B cell (primary cell): ENCODE results near the gene CMTM1. TPM values are rescaled to one million over a fixed set of nuclear protein-coding genes. Genes with fewer than 3 reads are reported as not detected.

Experiments used
- ATAC-seq: fragments of 200-7000 bp; cut with Tn5 transposase; one replicate; pipeline ENCODE4 v1.10.0; 2021; ENCODE audit warnings: low read depth, mild to moderate bottlenecking, moderate number of reproducible peaks, moderate library complexity
- CTCF ChIA-PET: fragments of 350-600 bp; sonication (Branson Sonifier 250); formaldehyde crosslinking; loops from one replicate; lab custom pipeline; 2021; ENCODE audit warnings: antibody characterized with exemption, inconsistent platforms; lab: Charles Lee
- POLR2A ChIA-PET: fragments of 350-600 bp; sonication (Branson Sonifier 250); formaldehyde crosslinking; loops from one replicate; lab custom pipeline; 2021; ENCODE audit warnings: antibody characterized with exemption; lab: Charles Lee
- DNase-seq: peaks from one replicate; pipeline ENCODE4 v3.0.0; 2013
- H2AFZ ChIP-seq: 2 replicates; pipeline ENCODE4 v1.6.1; 2012; ENCODE audit warnings: mild to moderate bottlenecking, low read depth, low read length; ENCODE audit not compliant: insufficient read depth, poor library complexity, severe bottlenecking
- H3K27ac ChIP-seq, 2 donors: 1 replicate in 1 of 2; 2 replicates in 1 of 2; pipeline ENCODE4 v1.5.1; 2012 to 2013; ENCODE audit warnings: low read length in 2 of 2, mild to moderate bottlenecking in 2 of 2, moderate library complexity in 1 of 2
- H3K27me3 ChIP-seq, 4 experiments: fragments of 200-600 bp in 1 of 4; sonication (generic) in 1 of 4; replicated peaks in 1 of 4; 1 replicate in 2 of 4; 2 replicates in 2 of 4; pipeline versions ENCODE4 v1.6.1 to v1.7.0; 2013 to 2016; ENCODE audit warnings: low read length in 3 of 4, mild to moderate bottlenecking in 2 of 4, mixed read lengths in 1 of 4, moderate library complexity in 1 of 4; ENCODE audit not compliant: insufficient read depth in 4 of 4, control insufficient read depth in 3 of 4; ENCODE audit errors: control extremely low read depth in 1 of 4
- H3K36me3 ChIP-seq, 2 experiments: replicated peaks in 1 of 2; 1 replicate in 1 of 2; 2 replicates in 1 of 2; pipeline versions ENCODE4 v1.6.1 to v1.7.1; 2013; ENCODE audit warnings: low read length in 1 of 2; ENCODE audit not compliant: insufficient read depth in 2 of 2, control insufficient read depth in 1 of 2; ENCODE audit errors: control extremely low read depth in 1 of 2, extremely low read depth in 1 of 2
- H3K4me1 ChIP-seq, 2 donors: fragments of 200-600 bp in 1 of 2; sonication (generic) in 1 of 2; 1 replicate in 1 of 2; 2 replicates in 1 of 2; pipeline versions ENCODE4 v1.5.1 to v1.6.1; 2013 to 2017; ENCODE audit warnings: low read length in 2 of 2; ENCODE audit not compliant: control insufficient read depth in 2 of 2, insufficient read depth in 2 of 2
- H3K4me2 ChIP-seq: replicated peaks from 2 replicates; pipeline ENCODE3; 2012; ENCODE audit warnings: mild to moderate bottlenecking, low read depth, low read length; ENCODE audit not compliant: poor library complexity, severe bottlenecking
- H3K4me3 ChIP-seq, 5 experiments: fragments of 200-600 bp in 1 of 5; sonication (generic) in 1 of 5; 1 replicate in 3 of 5; 2 replicates in 2 of 5; pipeline versions ENCODE4 v1.5.1 to v1.7.0; 2011 to 2016; ENCODE audit warnings: low read length in 4 of 5, mild to moderate bottlenecking in 4 of 5, low read depth in 2 of 5, control low read depth in 1 of 5, moderate library complexity in 1 of 5; ENCODE audit not compliant: insufficient read depth in 1 of 5; ENCODE audit errors: control extremely low read depth in 1 of 5, extremely low read depth in 1 of 5
- H3K79me2 ChIP-seq: fragments of 200-600 bp; sonication (generic); one replicate; pipeline ENCODE4 v1.6.0; 2016; ENCODE audit warnings: low read length; ENCODE audit not compliant: control insufficient read depth, insufficient read depth
- H3K9ac ChIP-seq: fragments of 200-600 bp; sonication (generic); 2 replicates; pipeline ENCODE4 v1.6.1; 2017; ENCODE audit warnings: mild to moderate bottlenecking, low read length, moderate library complexity
- H3K9me3 ChIP-seq, 3 donors: one replicate each; pipeline versions ENCODE4 v1.6.1 to v1.7.1; 2013; ENCODE audit warnings: low read length in 2 of 3; ENCODE audit not compliant: control insufficient read depth in 2 of 3, insufficient read depth in 1 of 3; ENCODE audit errors: control extremely low read depth in 1 of 3
- H4K20me1 ChIP-seq: 2 replicates; pipeline ENCODE4 v1.6.0; 2012; ENCODE audit warnings: mild to moderate bottlenecking, low read length; ENCODE audit not compliant: insufficient read depth, control insufficient read depth, poor library complexity, severe bottlenecking
- H3K27ac Mint-ChIP-seq: one replicate; pipeline ENCODE4 v1.8.0; 2021; ENCODE audit warnings: mixed read lengths
- H3K27me3 Mint-ChIP-seq: one replicate; pipeline ENCODE4 v1.8.0; 2021; ENCODE audit warnings: mixed read lengths
- H3K4me1 Mint-ChIP-seq: one replicate; pipeline ENCODE4 v1.8.0; 2021; ENCODE audit warnings: mixed read lengths
- H3K4me3 Mint-ChIP-seq: one replicate; pipeline ENCODE4 v1.8.0; 2021; ENCODE audit warnings: mixed read lengths
- H3K9me3 Mint-ChIP-seq: one replicate; pipeline ENCODE4 v1.8.0; 2022; ENCODE audit warnings: mixed read lengths; ENCODE audit not compliant: insufficient read depth
- CTCF ChIP-seq: fragments of 200-600 bp; IDR thresholded peaks from one replicate; pipeline ENCODE4 v1.8.0; 2022; ENCODE audit warnings: antibody characterized with exemption, mild to moderate bottlenecking
- EZH2 ChIP-seq: IDR thresholded peaks from 2 replicates; pipeline ENCODE4 v1.6.1; 2012; ENCODE audit warnings: borderline replicate concordance, low read depth, mild to moderate bottlenecking, moderate library complexity, low read length; ENCODE audit not compliant: insufficient read depth, poor library complexity, severe bottlenecking
- WGBS: methylation state at CpG from one replicate; pipeline ENCODE4 v1.1.5; 2013; ENCODE audit warnings: missing lambda C conversion rate; ENCODE audit not compliant: insufficient coverage; 5-methylcytosine and 5-hydroxymethylcytosine counted together
- intact Hi-C: fragments of 100-400 bp; cut with micrococcal nuclease; formaldehyde crosslinking; loops from one replicate; pipeline ENCODE4 v1.10.0; 2022
- polyA plus RNA-seq: library from polyadenylated mRNA; depleted of rRNA; stranded (reverse); fragments of >200 nt; gene quantifications from 2 replicates; pipeline ENCODE4 v1.2.3, GENCODE V29; 2012
- total RNA-seq, 2 donors: library from RNA; stranded (reverse); fragments of 120-200 nt in 1 of 2; gene quantifications; 1 replicate in 1 of 2; 2 replicates in 1 of 2; pipeline versions ENCODE4 v1.2.3 to v1.2.4, GENCODE V29; 2013 to 2022

The CMTM1 gene
- total and polyA plus RNA-seq, 2 donors (not counting 1 experiment from before 2014, with no cell fraction given), result 1.6 to 5.9 TPM

- Histone ChIP-seq H3K9me3 (no peaks in the 10 kb centered on the region), H4K20me1 (no peaks in the 10 kb centered on the region), H2AFZ (peak overlapping the region; percentile 21), H3K9ac (peak overlapping the region; percentile 56), H3K4me2 (peak overlapping the region; percentile 84), H3K4me3 (peak overlapping the region in 4 of 5 experiments; percentile 0 to 60 (median 24)), H3K4me1 (peaks cover 69 to 78% of the 10 kb centered on the region in 2 donors), H3K79me2 (peaks cover 4% of the 10 kb centered on the region), H3K36me3 (no peaks in the 10 kb centered on the region), H3K27me3 (no peaks in the 10 kb centered on the region), H3K27ac (peak overlapping the region; percentile 77 to 90)
- no peaks in the 10 kb centered on the region for H3K27me3 Mint-ChIP-seq
- 4% methylated on average over 6 of the region's 9 CpGs for WGBS
- H3K4me3 Mint-ChIP-seq, result peak overlapping the region; percentile 91
- peak; percentile 86 for DNase-seq
- intact Hi-C loops, result loop anchor here (1.0 kb wide), 2 partner anchors 8 to 28 kb away; partner anchors contain the start of gene CKLF
- H3K4me1 Mint-ChIP-seq, result peaks cover 75% of the 10 kb centered on the region
- ChIA-PET POLR2A (interaction anchor here (0.9 to 3.7 kb wide), 6 partner anchors 8 to 57 kb away, joined by 3 to 22 read pairs (median 13); partner anchors contain the start of genes CKLF and TK2), CTCF (interaction anchor here (1.0 to 6.5 kb wide), 7 partner anchors 13 to 85 kb away, joined by 3 to 46 read pairs (median 4); partner anchors contain the start of genes CKLF and TK2)
- peak overlapping the region; percentile 100 for H3K27ac Mint-ChIP-seq
- TF ChIP-seq CTCF, result no peak
- ATAC-seq, result peak; percentile 52
- no peaks in the 10 kb centered on the region for H3K9me3 Mint-ChIP-seq
Measured at GRCh38 chr16:66523861-66524354, 42.3 kb upstream of the CMTM1 start.

- peak overlapping the region; percentile 46 for H3K4me3 Mint-ChIP-seq
- peaks cover 4% of the 10 kb centered on the region for H3K79me2 ChIP-seq
- intact Hi-C loops, result loop anchor here (1.0 kb wide), 3 partner anchors 8 to 28 kb away; partner anchors contain the start of gene CKLF
- H3K4me2 ChIP-seq, result peak overlapping the region; percentile 84
- H3K9me3 ChIP-seq, result no peaks in the 10 kb centered on the region
- H3K27me3 Mint-ChIP-seq, result no peaks in the 10 kb centered on the region
- H3K27ac Mint-ChIP-seq, result peak overlapping the region; percentile 100
- ATAC-seq (peak; percentile 73), DNase-seq (peak; percentile 91)
- H3K27ac ChIP-seq, result peak overlapping the region; percentile 77 to 90
- peak overlapping the region; percentile 56 for H3K9ac ChIP-seq
- 0% methylated on average over 2 of the region's 6 CpGs for WGBS
- H4K20me1 ChIP-seq, result no peaks in the 10 kb centered on the region
- ChIA-PET POLR2A (interaction anchor here (1.0 to 3.7 kb wide), 6 partner anchors 9 to 27 kb away, joined by 3 to 22 read pairs (median 12); partner anchors contain the start of genes CKLF and TK2), CTCF (interaction anchor here (0.6 to 6.5 kb wide), 14 partner anchors 9 to 65 kb away, joined by 3 to 46 read pairs (median 4); partner anchors contain the start of genes CKLF and TK2)
- H3K4me3 ChIP-seq, result peak overlapping the region in 4 of 5 experiments; percentile 7 to 60 (median 18)
- H3K27me3 ChIP-seq, result no peaks in the 10 kb centered on the region
- TF ChIP-seq EZH2, result no peak
- TF ChIP-seq CTCF, result peak; percentile 37
- no peak overlapping the region for H2AFZ ChIP-seq
- no peaks in the 10 kb centered on the region for H3K36me3 ChIP-seq
- H3K4me1 Mint-ChIP-seq, result peaks cover 68% of the 10 kb centered on the region
- H3K4me1 ChIP-seq, result peaks cover 65 to 72% of the 10 kb centered on the region in 2 donors
- H3K9me3 Mint-ChIP-seq, result no peaks in the 10 kb centered on the region
Measured at GRCh38 chr16:66524601-66525164, 41.6 kb upstream of the CMTM1 start.
